ENCODE data around the gene HARBI1. TPM values are rescaled to one million over a fixed set of nuclear protein-coding genes. Genes with fewer than 3 reads are reported as not detected.

Gene HARBI1
- total and polyA plus RNA-seq, 2 of the 8 experiments (the other 6 are each of a cell fraction or from before 2014, with no cell fraction given) = 3.8 to 5.1 TPM

GRCh38 chr11:46560300-46560991, 56.6 kb downstream of the HARBI1 start:
- Histone ChIP-seq H2BK5ac (ENCODE audit: low read depth, low read length) (no peak overlapping the region), H3K23me2 (ENCODE audit: low read depth, low read length) (no peaks in the 10 kb centered on the region), H2BK12ac (ENCODE audit: low read depth, low read length) (no peak overlapping the region), H3K27me3 (replicated peaks in 1 of 4; ENCODE audit: control insufficient read depth in 3 of 4, extremely low read depth in 1 of 4, insufficient read depth in 3 of 4, low read length in 3 of 4) (no peaks in the 10 kb centered on the region), H3K4me3 (ENCODE audit: extremely low read depth in 1 of 4, insufficient read depth in 2 of 4, low read depth in 3 of 4, low read length in 4 of 4) (no peak overlapping the region), H3K9me3 (ENCODE audit: insufficient read depth in 2 of 2, low read depth in 1 of 2, low read length in 1 of 2) (no peaks in the 10 kb centered on the region), H2AK5ac (ENCODE audit: low read depth, low read length) (no peak overlapping the region), H2BK15ac (ENCODE audit: low read length) (no peak overlapping the region), H4K91ac (replicated peaks; ENCODE audit: insufficient read length, low read length) (no peak overlapping the region), H4K20me1 (replicated peaks in 1 of 2; ENCODE audit: control insufficient read depth in 1 of 2, insufficient read depth in 2 of 2, low read length in 2 of 2) (no peaks in the 10 kb centered on the region), H3K36me3 (ENCODE audit: control insufficient read depth in 2 of 4, insufficient read depth in 4 of 4, low read length in 3 of 4) (no peaks in the 10 kb centered on the region), H4K5ac (ENCODE audit: insufficient read length, low read depth, low read length) (no peak overlapping the region), H2AFZ (ENCODE audit: low read length) (no peak overlapping the region), H3K79me1 (ENCODE audit: low read depth, low read length) (peaks cover 3% of the 10 kb centered on the region; the same call in 1 of the 2 replicates), H3K14ac (ENCODE audit: insufficient read length) (no peak overlapping the region), H2BK20ac (ENCODE audit: low read length) (no peak overlapping the region), H3K9ac (replicated peaks in 1 of 4; ENCODE audit: extremely low read depth in 1 of 4, low read depth in 3 of 4, low read length in 3 of 4) (no peak overlapping the region), H3K56ac (replicated peaks; ENCODE audit: insufficient read length, low read depth, low read length) (no peak overlapping the region), H3K79me2 (ENCODE audit: control insufficient read depth in 1 of 2, insufficient read depth in 2 of 2, low read length in 2 of 2) (peaks cover 5 to 77% of the 10 kb centered on the region in 2 experiments; a peak in 3 of 4 replicates), H3K4ac (replicated peaks; ENCODE audit: insufficient read length, low read depth, low read length) (no peak overlapping the region), H3K23ac (ENCODE audit: insufficient read length) (no peak overlapping the region), H3K27ac (ENCODE audit: low read depth, low read length) (no peak overlapping the region), H2BK120ac (replicated peaks; ENCODE audit: low read depth, low read length) (no peak overlapping the region), H4K8ac (ENCODE audit: extremely low read depth, insufficient read depth, low read length) (no peak overlapping the region), H3K4me2 (ENCODE audit: insufficient read depth in 1 of 2, low read depth in 2 of 2, low read length in 2 of 2) (no peak overlapping the region), H3K18ac (ENCODE audit: extremely low read depth, low read length) (no peak overlapping the region), H3K4me1 (replicated peaks in 1 of 4; ENCODE audit: control insufficient read depth in 3 of 4, insufficient read depth in 4 of 4, low read length in 3 of 4) (no peaks in the 10 kb centered on the region; a peak in 2 of 7 replicates)
- no peak for FAIRE-seq
- POLR2A ChIA-PET (ENCODE audit: partially characterized antibody) = interaction anchor here (0.8 to 1.0 kb wide), 2 partner anchors 13 to 33 kb away, joined by 3 read pairs; partner anchors contain the start of gene AMBRA1
- CTCF ChIA-PET (ENCODE audit: partially characterized antibody) = interaction anchor here (1.0 to 1.2 kb wide), 2 partner anchors 11 to 177 kb away, joined by 3 to 5 read pairs; no protein-coding TSS in a partner anchor
- WGBS, 2 experiments (ENCODE audit: extremely low coverage in 1 of 2, insufficient coverage in 1 of 2, insufficient read length in 1 of 2, insufficient replicate concordance in 2 of 2, low coverage in 1 of 2, low lambda C conversion rate in 2 of 2, missing lambda C conversion rate in 1 of 2) = 87% methylated on average over 6 of the region's 6 CpGs; no CpG with 5 or more reads in 1 of the 2 experiments
- DNase-seq (ENCODE audit: low read depth in 1 of 2, low spot score in 2 of 2) = no peak
- TF ChIP-seq NRF1 (IDR thresholded peaks at IDR 0.05; ENCODE audit: low read depth, low read length) = no peak
- TF ChIP-seq JUND (IDR thresholded peaks at IDR 0.05; ENCODE audit: low read length) = no peak
- no peak for TF ChIP-seq EZH2 (IDR thresholded peaks at IDR 0.05; ENCODE audit: low read depth, low read length, severe bottlenecking)
- TF ChIP-seq KDM5A (IDR thresholded peaks at IDR 0.05; ENCODE audit: low read length) = no peak
- no peak for TF ChIP-seq BRCA1 (IDR thresholded peaks at IDR 0.05; ENCODE audit: low read depth, low read length)
- TF ChIP-seq RXRA (IDR thresholded peaks at IDR 0.05; ENCODE audit: insufficient read depth, low read depth, low read length) = no peak
- no peak for TF ChIP-seq SRF (IDR thresholded peaks at IDR 0.05; ENCODE audit: low read depth, low read length)
- TF ChIP-seq SAP30 (IDR thresholded peaks at IDR 0.05; ENCODE audit: insufficient read depth, insufficient replicate concordance, low read length) = no peak
- TF ChIP-seq MAX (IDR thresholded peaks at IDR 0.05) = no peak
- no peak for TF ChIP-seq CBX5 (IDR thresholded peaks at IDR 0.05; ENCODE audit: low read depth, low read length)
- no peak for TF ChIP-seq SP4 (IDR thresholded peaks at IDR 0.05; ENCODE audit: low read length)
- TF ChIP-seq KDM4A (IDR thresholded peaks at IDR 0.05; ENCODE audit: low read depth, low read length, severe bottlenecking) = no peak
- TF ChIP-seq CTBP2 (IDR thresholded peaks at IDR 0.05; ENCODE audit: borderline replicate concordance, insufficient read depth, insufficient read length, low read length) = no peak

All from H1 (cell line).